GM19240 (cell line): ENCODE measurements around the gene GPR158.
"Not testable (repeated sequence)": the region's sequence is repeated elsewhere in the genome, so short reads cannot be mapped to it uniquely, and the experiment has no call there.

ENCODE experiments used
- DNase-seq: peaks from one replicate; pipeline ENCODE4 v3.0.0; 2011; ENCODE audit warnings: low spot score; ENCODE audit not compliant: insufficient read length

GPR158 gene

GRCh38 chr10:25296324-25296723 is 121.5 kb downstream of the GPR158 start:
- DNase-seq: no peak

GRCh38 chr10:25297466-25297865 is 122.7 kb downstream of the GPR158 start:
- no peak for DNase-seq

- DNase-seq: no peak
These were observed 125.3 kb downstream of the GPR158 start for GRCh38 chr10:25300073-25300472.

- no peak for DNase-seq
These were observed 129.8 kb downstream of the GPR158 start for GRCh38 chr10:25304606-25305005.

GRCh38 chr10:25306386-25306785 is 131.6 kb downstream of the GPR158 start:
- DNase-seq: no peak

GRCh38 chr10:25308278-25308677 is 133.5 kb downstream of the GPR158 start:
- DNase-seq: no peak

- not testable (repeated sequence) for DNase-seq
These were observed 142.9 kb downstream of the GPR158 start for GRCh38 chr10:25317596-25318211.

- no peak for DNase-seq
These were observed 152.5 kb downstream of the GPR158 start for GRCh38 chr10:25327273-25327672.

- DNase-seq: no peak
These were observed 153.6 kb downstream of the GPR158 start for GRCh38 chr10:25328361-25328760.

GRCh38 chr10:25329587-25329986 is 154.8 kb downstream of the GPR158 start:
- not testable (repeated sequence) for DNase-seq

- DNase-seq: no peak
These were observed 159.6 kb downstream of the GPR158 start for GRCh38 chr10:25334445-25334844.

- DNase-seq: no peak
These were observed 161.5 kb downstream of the GPR158 start for GRCh38 chr10:25336330-25336729.

GRCh38 chr10:25338271-25338670 is 163.5 kb downstream of the GPR158 start:
- no peak for DNase-seq

GRCh38 chr10:25339966-25340365 is 165.2 kb downstream of the GPR158 start:
- DNase-seq: no peak

- no peak for DNase-seq
These were observed 174.7 kb downstream of the GPR158 start for GRCh38 chr10:25349520-25349919.

- no peak for DNase-seq
These were observed 181.8 kb downstream of the GPR158 start for GRCh38 chr10:25356609-25357008.

- DNase-seq: no peak
These were observed 182.5 kb downstream of the GPR158 start for GRCh38 chr10:25357269-25357668.

GRCh38 chr10:25382029-25382810 is 207.4 kb downstream of the GPR158 start:
- no peak for DNase-seq

GRCh38 chr10:25382901-25383300 is 208.1 kb downstream of the GPR158 start:
- DNase-seq: not testable (repeated sequence)

GRCh38 chr10:25383686-25384085 is 208.9 kb downstream of the GPR158 start:
- DNase-seq: no peak

GRCh38 chr10:25384618-25385017 is 209.8 kb downstream of the GPR158 start:
- DNase-seq: no peak

- no peak for DNase-seq
These were observed 213.5 kb downstream of the GPR158 start for GRCh38 chr10:25388188-25388861.

GRCh38 chr10:25388862-25389206 is 214.0 kb downstream of the GPR158 start:
- DNase-seq: no peak
